Hematopoietic multipotent progenitor cell treated with erythropoietin and hydrocortisone succinate and interleukin-3 and kit ligand, for 15 days (in vitro differentiated cells): ENCODE data around the gene PDGFD.

Experiments used
- DNase-seq: peaks from one replicate; pipeline ENCODE4 v3.0.0-alpha.2; 2015; ENCODE audit warnings: low spot score

The PDGFD gene

GRCh38 chr11:104164028-104164520, at the start of gene PDGFD:
Gene PDGFD, minus strand, starts transcription at chr11:104164147.
- DNase-seq, result no peak

DNA sequence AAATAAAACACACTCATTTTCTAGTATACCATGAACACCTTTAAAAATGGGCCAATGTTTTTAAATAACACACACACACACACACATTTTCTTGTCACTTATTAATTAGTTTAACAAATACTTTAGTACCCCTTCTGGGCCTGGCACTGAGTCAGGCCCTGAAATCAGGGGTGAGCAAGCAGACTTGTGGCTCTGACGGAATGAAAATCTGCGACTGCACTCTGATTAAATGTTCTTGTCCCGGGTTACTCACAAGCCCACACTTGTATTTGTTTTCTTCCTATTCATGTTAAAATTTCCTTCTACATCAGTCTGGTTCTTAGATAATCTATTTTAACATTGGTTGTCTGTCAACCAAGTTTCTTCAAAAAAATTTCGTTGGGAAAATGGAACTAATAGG, 43.0 kb upstream of the PDGFD start:
- DNase-seq, result no peak

- DNase-seq, result no peak
Observed at GRCh38 chr11:104205838-104206237, 41.9 kb upstream of the PDGFD start.

- no peak for DNase-seq
Observed at GRCh38 chr11:104200688-104201087, 36.7 kb upstream of the PDGFD start.

- no peak for DNase-seq
Observed at GRCh38 chr11:104199053-104199452, 35.1 kb upstream of the PDGFD start.

- no peak for DNase-seq
Observed at GRCh38 chr11:104198576-104198975, 34.6 kb upstream of the PDGFD start.

DNA sequence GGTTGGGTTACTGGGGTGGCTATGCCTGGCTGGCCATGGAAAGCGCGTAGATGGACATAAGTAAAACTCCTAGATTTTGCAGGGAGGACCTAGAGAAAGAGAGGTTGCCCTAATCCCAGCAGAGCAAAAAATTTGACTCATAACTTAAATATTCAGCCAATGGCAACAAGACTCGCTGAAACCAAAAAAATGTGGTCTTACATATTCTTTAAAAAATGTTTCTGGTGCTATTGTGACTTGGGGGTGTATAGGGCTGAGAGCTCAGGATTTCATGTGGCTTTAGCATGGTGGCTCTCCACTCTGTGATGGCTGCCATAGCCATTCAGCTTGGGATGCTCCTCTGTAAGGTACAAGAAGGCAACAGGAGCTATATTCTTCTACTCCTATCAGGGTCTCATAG, 27.2 kb upstream of the PDGFD start:
- DNase-seq, result no peak

- no peak for DNase-seq
Observed at GRCh38 chr11:104183593-104183992, 19.6 kb upstream of the PDGFD start.

DNA sequence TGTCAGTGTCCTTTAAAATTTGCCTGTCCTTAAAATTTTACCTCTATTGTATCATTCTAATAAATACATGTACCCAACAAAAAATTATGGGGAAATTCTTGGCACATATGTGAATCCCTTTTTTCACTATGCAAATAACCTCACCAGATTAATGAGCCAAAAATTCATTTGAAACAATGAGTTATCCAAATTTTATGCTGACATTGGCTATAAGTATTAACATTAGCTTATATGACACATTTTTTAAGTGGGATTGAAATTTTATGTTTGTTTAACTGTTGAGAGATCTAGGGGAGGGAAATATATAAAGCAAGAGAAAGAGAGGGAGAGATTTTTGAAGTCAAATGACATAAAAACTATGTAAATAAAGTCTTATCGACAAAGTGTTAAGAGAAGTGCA, 11.8 kb upstream of the PDGFD start:
- no peak for DNase-seq

DNA sequence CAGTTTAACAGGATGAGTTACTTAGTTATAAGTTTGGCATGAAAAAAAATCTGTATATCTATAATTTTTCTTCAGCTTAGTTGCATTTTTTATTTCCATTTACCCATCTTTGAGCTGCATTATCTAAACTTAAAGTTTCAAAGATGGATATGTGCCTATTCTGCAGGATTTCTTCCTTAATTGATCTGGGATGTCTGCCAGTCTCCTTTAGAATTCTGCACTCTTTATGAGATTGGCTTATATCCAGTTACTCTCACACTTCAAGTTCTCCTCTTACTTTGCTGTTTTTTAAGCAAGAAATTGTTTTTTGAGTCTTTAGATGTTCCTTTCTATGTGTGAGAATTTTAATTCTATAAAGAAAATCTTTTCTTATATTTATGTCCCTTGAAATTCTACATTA, 5.1 kb upstream of the PDGFD start:
- no peak for DNase-seq

- DNase-seq, result no peak
Observed at GRCh38 chr11:104165014-104165413, 1.1 kb upstream of the PDGFD start.

DNA sequence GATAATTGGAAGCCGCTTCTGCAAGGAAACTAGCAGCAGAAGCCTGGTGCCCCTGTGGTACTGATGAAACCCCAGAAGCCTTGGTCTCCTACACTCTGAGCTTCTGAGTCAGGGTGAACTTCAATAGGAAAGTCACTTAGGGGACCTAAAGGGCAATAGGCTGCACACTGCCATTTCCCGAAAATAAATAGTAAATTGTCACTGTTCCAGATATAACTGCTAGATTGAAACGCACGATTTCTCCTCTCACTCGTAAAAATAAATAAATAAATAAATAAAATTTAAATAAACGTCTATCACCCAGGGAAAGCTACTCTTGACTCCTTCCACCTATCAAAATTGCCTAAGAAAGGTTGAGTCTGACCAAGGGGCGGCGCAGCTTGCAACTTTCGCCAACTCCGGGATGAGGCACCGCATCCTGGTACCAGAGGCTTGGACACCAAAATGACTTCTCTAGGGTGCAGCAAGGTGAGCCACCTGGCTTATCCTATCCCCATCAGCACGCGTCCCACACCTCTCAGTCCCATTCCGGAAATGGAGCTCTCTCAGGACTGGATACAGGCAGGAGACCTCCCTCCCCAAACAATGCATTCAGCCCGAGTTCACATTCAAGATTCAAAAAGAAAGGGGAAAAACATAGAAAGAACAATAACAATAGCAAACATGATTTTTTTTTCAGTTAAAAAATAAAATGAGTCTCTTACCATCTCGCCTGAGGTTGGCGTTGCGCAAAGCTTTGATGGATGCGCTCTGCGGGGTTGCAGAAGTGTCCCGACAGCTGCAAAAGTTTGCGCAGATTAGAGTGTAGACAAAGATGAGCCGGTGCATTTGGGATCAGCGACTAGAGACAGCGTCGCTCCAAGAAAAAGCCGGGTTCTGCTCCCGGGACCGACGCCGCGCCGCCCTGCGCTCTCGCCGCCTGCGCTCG, 583 bp downstream of the PDGFD start:
- no peak for DNase-seq

GRCh38 chr11:104161751-104162450, 2.0 kb downstream of the PDGFD start:
- DNase-seq, result no peak

GRCh38 chr11:104159356-104159755, 4.6 kb downstream of the PDGFD start:
- DNase-seq, result no peak

DNA sequence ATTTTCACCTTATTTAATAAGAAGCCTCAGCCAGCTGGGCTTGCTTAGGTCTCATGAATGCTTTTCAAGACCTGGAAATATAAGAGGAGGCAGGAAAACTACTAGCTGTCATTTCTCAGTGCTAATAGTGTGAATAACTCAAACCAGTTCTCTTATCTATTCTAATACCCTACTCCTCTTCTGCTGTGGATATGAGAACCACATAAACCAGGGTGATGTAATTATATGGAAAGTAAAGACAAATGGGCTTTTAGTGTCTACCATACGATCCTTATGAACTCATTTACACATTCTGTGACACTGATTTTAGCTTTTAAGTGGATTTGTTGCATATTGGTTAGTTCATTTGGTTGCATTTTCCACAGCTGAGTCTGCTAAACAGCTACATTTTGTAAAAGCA, 8.6 kb downstream of the PDGFD start:
- no peak for DNase-seq

DNA sequence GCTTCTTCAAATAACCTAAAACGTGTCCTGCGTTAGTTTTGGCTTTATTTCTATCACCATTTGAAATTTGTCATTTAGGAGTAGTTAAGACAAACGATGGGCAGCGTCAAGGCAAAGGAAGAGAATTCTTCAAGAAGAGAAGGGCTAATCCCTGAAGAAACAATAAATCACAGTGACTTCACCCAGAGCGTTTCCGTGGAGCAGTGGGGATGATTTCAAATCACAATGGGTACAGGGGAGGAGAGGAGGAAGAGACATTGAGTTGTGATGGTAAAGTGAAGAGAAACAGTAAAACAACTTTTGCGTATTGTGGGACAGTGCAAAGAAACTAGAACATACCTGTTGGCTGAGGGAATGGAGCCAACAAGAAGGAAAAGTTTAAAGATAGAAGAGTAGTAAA, 9.7 kb downstream of the PDGFD start:
- DNase-seq, result no peak

- no peak for DNase-seq
Observed at GRCh38 chr11:104152941-104153505, 10.9 kb downstream of the PDGFD start.

- DNase-seq, result no peak
Observed at GRCh38 chr11:104151404-104152204, 12.3 kb downstream of the PDGFD start.

- no peak for DNase-seq
Observed at GRCh38 chr11:104148706-104149105, 15.2 kb downstream of the PDGFD start.

GRCh38 chr11:104148074-104148473, 15.9 kb downstream of the PDGFD start:
- DNase-seq, result no peak

DNA sequence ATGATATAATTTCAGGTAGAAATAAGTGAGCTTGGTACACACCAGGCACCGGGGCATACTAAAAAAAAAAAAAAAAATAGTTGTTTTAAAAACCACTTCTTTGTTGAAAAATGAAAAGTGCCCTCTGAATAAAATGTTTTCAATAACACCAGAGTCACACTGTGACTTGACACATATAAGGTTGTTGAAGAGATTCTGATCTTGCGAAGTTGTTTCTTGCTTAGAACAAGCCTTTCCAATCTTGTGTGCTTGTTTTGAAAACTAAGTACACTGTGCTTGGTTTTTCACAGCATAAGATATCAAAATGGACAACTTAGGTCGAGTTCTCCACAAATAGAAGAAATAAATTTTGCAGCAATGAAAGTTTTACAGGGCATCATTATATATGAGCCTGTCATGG, 17.0 kb downstream of the PDGFD start:
- DNase-seq, result no peak

DNA sequence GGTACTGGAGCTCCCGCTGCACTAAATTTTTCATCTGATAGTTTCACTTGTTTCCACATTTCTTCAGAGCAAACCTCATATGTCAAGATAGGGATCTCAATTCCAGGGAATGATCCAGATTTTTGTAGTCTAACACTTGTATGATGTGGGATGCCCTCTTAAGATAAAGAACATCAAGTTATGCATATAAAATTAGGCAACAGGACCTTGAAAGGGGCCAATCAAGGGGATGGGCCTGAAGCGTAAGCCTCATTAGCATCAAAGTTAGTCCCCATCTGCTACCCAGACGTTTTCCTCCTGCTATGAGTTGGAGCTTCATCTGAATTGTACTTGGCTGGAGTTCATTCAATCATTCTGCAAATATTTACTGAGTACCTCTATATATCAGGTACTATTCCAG, 17.5 kb downstream of the PDGFD start:
- no peak for DNase-seq
